GM18508 (cell line): ENCODE results near the gene AKT1.

ENCODE experiments used
- ATAC-seq: cut with Tn5 transposase; IDR thresholded peaks from one replicate; pipeline ENCODE4 v1.9.1; 2021; ENCODE audit warnings: moderate number of reproducible peaks; ENCODE audit not compliant: insufficient read depth, unreplicated experiment

The AKT1 gene

DNA sequence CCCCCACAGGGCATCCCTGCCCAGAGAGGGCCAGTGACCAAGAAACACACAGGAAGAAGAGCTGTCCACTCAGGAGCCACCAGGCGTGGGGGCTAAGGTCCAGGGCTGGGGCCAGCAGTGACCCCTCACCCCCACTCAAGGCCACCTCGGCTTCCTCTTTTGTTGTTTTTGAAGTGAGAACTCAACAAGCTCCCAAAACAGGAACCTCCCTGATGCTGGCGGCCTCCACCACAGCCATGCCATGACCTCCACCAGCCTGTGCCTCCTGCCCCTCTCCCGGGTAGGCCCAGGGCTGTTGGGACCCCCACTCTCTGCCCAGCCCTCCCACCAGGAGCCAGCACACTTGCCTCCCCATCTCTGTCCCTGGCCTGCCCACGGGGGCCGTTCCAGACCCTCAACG, 7.8 kb downstream of the AKT1 start:
- ATAC-seq, result no peak

DNA sequence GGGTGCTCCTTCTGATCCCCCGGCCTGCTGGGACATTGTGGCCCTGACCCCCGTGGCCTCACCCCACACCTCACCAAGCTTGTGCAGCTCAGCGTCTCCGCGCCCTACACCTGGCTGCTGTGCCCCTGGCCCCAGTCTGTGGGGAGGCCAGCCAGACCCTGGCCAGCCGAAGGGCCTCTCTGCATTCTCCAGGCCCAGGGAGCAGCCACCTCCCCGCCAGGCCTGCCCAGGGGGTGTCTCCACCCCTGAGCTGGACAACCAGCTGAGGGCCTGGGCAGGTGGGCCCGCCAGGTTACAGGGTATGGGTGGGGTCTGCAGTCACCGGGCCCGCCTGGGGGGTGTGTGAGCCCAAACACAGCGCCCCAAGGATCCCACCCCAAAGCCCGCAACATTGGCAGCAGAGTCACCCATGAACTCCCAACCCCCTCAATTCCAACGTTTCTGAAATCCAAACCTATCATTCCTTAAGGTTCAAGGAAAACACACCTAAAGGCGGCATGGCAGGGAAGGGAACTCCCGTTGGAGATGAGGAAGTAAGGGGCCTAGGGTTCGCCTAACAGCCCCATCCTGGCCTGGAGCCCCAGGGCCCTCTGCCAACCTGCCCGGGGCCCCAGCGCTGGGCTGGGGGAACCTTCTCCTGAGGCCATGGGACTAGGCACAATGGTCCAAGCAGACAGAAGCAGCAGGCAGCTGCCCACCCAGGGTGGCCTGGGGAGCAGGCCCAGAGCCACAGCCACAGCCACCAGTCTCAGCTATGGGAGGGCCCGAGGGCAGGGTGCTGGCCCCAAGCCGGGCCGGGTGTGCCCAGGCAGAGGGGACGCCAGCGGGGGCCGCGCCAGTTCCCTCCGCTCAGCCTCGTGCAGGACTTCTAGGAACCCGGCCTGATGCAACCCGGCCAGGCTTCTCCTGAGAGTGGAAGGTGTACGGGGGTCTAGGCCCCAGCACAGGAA, 8.5 kb downstream of the AKT1 start:
- ATAC-seq, result no peak

DNA sequence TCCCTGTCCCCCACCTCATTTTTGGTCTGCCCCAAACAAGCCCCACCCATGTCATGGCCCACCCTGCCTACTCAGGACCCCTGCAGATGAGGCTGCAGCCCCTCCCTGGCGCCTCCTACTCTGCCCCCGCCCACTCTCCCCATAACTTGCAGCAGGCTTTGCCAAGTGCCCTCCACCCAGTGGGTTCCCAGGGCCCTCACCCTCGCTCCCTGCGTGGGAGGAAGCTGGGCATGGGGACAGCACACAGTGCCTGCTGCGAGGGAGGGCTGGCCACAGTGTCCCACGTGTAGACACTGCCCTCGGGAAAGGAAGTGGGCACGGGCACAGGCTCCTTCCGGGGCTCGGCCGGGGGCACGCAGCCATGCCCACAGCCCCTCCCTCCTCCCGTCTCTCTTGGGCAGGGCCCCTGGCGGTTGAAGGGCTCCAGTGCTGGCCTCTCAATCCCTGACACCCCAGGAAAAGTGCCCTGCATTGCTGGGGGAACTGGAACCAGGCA, 9.4 kb downstream of the AKT1 start:
- ATAC-seq, result no peak

DNA sequence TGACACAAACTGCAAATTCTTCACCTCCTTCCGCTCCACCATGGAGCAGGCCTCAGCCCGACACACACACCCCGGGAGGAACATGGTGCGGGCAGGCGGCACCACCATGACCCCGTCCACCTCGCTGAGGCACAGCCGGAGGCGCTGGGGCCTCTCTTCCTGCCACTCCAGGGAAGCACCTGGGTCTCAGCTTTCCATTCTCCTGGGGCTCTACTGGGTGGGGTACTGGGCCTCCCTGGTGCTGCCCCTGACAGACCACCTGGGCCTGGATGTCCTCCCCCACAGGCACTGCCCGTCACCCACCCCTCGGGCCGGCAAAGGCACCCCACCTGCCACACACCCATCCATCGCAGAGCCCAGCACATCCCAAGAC, 9.9 kb downstream of the AKT1 start:
- no peak for ATAC-seq

DNA sequence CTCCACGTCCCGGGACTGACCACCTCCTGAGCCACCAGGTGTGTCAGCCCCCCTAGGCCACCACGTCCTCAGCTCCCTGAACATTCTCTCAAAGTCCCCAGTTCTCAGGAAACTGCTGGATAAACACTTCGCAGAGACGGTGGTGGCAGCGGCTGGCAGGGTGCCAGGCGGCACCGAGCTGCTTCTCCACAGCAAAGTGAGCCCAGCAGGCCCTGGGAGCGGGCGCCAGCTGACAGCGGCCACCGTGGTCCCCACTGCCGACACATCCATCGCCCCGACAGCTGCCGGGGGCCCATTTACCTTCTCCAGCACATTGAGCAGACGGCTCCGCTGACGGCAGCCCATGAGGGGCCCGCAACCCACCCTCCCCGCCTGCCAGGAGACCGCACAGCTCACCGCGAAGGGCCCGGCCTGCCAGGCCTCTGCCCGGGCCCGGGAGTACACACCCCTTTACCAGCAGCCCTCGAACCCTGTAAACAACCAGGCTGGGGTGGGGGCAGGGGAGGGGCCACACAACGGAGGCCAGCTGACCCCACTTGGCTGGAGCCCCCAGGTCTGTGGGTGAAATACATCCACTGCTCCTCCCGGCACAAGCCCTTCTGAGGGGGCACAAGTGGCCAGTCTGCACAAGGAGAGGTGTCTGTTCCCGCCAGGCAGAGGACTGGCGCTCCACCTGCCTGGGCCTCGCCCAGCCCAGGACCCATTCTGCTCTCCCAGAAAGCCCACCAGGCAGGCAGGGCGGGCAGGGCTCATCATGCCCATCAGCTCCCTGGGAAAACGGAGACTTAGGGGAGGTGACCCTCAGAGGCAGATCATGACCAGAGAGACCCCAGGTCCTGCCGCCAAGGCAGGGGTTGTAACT, 10.5 kb downstream of the AKT1 start:
- no peak for ATAC-seq

DNA sequence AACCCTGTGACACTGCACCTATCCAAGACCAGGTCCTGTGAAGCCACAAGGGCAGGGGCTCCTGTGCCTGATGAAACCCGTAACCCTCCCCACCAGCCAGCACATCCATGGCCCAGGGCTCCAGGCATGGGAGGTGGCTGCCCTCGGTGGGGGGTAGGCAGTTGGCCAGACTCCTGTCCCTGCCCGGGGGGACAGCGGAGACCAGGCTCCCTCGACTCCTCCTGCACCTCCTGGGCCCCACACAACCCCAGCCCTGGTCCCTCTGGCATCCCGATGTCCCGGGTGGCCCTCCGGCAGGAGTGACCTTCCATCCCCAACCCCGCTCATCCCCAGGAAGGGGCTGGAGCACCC, 11.4 kb downstream of the AKT1 start:
- ATAC-seq, result no peak

DNA sequence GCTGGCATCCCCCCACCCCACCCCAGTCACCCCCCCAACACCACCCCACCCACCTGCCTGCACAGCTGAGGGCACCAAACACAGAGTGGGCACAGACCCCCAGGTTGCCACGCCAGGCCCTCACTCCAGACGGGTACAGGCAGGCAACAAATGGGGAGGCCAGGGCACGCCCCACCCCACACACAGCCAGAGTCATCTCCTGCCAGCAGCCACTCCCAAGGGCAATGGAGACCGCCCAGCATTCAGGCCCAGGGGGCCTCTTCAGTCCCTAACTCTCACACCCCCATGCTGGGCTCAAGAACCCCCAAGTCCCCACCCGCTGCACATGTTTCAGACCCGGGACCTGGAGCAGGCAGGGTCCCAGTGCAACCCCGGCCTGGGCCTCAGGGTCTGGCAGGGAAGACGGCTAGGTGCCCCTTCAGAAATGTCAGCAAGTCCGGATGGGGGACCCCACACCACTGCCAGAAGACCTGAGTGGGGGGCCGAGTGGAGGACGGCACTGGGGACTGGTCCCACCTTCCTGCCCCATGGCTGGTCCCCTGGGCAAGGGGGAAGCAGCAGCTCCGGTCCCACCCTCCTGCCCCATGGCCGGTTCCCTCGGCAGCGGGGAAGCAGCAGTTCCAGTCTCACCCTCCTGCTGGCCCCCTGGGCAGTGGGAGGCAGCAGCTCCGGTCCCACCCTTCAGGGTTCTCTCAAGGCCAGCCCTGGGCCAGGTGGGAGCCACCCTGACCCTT, 11.9 kb downstream of the AKT1 start:
- ATAC-seq, result no peak

DNA sequence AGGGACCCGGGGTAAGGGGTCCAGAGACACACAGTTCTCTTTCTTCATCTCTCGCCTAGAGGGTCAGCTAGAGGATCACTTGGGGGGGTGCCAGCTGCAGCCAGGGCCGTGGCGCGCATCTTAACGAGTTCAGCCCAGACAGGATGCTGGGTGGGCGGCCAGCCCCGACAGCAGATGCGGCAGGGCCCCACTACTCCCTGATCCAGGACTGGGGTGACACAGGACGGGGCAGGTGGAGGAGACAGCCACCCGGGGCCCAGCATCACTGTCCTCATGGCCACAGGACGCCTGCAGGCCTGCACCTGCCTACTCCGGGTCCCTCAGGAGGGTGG, 12.8 kb downstream of the AKT1 start:
- ATAC-seq, result no peak

DNA sequence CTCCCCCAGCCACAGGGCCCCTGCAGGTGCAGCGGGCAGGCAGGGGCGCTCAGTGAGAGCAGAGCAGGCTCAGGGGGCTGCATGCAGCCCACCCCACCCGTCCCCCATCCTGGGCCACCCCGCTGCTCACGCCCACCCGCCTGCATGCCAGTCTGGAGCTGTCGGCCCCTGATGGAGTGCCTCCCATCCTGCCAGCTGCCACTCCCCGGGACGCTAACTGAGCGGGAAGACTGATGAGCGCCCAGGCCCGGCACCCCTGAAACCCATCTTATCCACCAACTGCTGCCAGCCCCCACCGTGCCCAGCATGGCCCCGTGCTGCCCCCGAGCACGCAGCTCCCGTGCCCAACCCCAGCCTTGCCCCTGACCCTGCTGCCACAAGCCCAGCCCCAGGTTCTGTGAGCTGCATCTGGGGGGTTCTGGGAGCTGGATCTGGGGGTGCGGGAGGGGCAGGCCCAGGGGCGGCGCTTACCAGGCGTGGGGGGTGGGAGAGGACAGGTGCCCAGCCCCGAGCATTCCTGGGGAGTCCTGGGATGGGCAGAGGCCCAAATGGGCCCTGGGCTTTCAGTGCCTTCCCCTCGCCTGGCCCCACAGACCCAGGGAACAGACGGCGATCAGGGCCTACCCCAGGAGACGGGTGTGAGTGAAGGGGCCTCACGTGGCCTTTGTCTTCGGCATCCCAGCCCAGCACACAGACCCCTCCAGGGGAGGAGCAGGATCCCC, 13.3 kb downstream of the AKT1 start:
- no peak for ATAC-seq

DNA sequence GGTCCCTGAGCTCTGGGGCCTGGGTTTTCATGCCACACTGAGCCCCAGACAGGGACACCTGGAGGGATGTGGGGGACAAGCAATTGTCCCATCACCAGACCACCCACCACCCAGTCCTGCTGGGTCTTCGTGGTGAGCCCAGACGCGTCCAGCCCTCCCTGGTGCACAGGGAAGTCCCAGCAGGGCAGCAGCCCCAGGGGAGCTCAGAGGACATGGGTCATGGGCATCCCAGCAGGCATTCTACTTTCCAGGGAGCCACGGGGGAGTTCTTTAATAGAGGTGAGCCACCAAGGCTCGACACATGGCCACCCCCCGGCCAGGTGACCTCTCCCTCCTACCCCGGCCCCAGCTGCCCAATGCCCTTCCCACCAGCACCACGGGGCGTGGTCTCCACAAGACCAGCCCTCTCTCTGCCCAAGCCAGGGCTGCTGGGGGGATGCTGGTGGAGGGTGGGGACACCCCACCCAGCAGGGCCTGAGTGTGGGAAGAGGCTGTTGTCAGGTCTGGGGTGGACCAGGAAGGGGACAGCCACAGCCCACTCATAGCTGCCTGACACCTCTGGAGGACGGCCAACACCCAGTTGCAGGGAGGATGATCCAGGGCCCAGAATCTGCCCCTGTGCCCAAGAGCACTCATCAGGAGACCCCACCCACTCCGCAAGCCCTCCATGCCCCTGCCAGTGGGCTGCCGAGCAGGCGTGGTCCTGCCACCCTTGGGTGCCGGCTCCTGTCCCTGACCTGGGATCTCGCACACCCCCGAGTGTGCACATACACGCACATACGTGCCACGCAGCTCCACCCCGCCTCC, 14.1 kb downstream of the AKT1 start:
- no peak for ATAC-seq

DNA sequence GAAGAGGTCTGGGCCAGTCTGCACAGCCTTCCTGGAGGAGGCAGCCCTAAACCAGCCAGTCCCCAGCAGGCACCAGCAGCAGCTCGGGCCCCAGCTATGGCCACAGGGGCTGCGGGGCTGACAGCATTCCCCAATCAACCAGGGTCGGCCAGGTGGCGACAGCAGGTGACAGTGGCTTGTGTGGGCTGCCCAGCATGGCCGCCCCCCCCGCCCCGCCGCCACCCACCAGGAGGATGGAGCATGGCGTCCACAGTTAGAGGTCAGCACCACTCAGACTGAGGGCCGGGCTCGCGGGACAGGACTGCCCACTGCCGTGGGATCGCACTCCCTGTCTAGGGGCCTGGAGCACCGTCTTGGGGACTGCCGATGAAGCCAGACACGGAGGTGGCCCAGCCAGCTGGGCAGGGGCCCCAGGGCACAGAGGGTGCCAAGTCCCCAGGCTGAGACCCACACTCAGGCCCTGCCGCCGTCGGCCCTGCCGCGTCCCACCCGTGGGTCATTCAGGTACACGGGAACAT, 15.0 kb downstream of the AKT1 start:
- ATAC-seq, result no peak

DNA sequence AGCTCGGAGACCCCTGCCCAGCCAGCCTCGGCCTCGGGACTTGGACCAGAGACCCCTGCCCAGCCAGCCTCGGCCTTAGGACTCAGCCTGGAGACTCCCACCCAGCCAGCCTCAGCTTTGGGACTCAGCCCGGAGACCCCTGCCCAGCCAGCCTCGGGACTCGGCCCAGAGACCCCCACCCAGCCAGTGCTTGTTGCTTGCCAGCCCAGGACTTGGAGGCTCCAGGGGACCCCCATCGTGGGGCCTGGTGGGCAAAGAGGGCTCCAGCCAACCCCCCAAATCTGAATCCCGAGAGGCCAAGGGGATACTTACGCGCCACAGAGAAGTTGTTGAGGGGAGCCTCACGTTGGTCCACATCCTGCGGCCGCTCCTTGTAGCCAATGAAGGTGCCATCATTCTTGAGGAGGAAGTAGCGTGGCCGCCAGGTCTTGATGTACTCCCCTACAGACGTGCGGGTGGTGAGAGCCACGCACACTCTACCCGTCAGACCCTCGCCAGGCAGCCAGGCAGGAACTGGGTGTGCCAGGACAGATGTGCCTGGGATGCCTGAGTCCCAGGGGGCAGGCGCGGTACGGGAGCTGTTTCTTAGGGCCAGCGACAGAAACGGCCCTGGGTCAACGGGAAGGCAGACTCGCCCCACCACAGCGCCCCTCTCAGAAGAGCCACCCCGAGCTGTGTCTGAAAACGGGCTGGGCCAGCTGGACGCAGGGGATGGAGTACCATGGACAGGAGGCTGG, 15.6 kb downstream of the AKT1 start:
- ATAC-seq, result no peak

DNA sequence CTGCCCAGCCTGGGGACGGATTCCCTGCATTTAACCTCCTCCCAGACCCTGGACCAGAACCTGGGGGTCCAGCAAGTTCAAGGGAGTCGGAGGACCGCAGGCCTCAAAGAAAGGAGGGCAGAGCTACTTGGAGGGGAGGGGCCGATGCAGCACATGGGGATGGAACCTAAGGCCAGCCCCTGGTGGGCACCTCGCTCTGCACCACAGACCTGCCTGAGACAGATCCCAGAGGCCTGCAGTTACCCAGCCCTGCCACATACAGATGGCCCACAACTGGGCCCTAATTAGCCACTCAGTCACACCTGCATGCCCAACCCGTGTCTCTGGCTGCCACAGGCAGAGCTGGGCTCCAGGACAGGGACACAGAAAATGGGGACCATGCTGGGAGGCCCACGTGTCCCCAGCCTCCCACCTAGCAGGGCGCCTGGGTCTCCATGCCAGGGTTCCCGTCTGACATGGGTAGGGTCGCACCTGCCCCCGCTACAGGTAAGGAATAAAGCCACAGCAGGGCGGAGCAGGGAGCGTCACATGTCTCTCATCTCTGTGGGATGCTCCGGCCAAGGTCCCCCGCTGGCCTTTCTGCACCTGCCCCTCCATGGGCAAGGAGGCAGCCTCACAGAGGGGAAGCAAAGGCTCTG, 16.7 kb downstream of the AKT1 start:
- no peak for ATAC-seq

DNA sequence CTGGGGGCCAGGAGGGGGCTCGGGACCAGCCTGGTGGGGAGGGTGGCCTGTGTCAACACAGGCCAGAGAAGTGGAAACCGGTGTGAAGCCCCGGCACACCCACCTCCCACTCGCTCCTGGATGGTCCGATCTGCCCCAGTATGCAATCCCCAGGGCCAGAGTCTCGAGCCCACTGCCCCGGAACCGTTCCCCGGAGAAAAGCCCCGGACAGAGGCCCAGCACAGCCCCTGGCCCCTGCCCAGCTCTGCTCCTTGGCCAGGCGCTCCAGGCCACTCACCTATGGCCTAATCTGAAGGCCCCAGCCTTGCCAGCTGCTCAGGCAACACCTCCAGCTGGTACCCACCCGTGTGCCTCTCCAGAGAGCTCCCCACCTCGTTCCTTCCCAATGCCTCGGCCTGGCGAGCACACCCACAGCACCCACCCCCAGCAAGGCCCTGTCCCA, 17.7 kb downstream of the AKT1 start:
- no peak for ATAC-seq

DNA sequence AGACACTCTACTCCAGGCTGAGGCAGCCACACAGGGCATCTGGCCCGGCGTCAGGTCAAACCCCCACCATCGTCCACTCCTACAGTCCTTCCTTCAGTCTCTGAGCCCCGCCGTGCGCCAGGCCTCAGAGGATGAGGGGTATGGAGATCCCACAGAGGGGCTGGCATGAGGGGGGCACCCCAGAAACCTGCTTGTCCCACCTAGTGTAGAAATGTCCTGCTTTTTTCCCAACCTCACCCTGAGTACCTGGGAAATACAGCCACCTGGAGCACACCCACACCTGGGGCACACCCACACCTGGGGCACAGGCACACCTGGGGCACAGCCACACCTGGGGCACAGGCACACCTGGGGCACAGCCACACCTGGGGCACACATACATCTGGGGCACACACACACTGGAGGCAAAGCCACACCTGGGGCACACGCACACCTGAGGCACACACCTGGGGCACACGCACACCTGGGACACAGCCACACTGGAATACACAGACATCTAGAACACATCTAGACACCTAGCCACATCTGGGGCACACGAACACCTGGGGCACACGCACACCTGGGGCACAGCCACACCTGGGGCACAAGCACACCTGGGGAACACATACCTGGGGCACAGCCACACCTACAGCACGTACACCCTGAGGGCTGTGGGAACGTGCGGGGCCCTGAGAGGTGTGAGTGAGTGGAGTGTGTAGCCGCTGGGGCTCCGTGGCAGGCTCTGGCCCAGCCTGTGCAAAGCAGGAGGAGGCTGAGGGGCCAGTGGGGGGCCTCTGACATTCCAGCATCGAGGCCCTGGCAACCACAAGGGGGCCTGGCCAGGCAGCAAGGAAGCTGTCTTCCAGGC, 18.4 kb downstream of the AKT1 start:
- no peak for ATAC-seq

DNA sequence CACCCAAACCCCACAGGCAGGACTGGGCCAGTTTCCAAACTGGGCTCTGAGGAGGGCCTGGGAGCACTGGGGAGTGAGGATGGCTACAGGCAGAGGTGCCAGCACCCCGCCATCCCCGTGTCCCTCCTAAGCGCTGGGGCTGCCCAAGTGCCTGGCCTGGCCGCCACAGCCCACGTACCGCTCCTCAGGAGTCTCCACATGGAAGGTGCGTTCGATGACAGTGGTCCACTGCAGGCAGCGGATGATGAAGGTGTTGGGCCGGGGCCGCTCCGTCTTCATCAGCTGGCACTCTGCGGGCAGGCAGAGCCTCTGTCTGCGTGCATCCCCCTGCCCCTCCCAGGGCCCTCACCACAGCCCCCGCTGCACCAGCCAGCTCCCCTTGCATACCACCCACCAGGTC, 19.1 kb downstream of the AKT1 start:
- ATAC-seq, result no peak

DNA sequence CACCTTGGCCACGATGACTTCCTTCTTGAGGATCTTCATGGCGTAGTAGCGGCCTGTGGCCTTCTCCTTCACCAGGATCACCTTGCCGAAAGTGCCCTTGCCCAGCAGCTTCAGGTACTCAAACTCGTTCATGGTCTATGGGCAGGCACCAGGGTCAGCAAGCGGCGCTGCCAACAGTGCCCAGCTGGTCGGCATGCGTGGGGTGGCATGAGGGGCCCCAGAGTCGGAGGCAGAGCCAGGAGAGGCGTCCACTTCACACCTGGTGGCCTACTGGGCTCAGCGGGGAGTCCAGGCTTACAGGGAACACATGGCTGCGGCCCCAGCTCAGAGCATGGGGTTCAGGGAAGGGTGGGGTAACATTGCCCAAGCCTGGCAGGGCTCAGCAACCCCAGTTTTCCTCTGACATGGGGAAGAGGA, 20.5 kb downstream of the AKT1 start:
- no peak for ATAC-seq
